Measurements from ENCODE around the gene COLQ. TPM values are rescaled to one million over a fixed set of nuclear protein-coding genes. Genes with fewer than 3 reads are reported as not detected.

COLQ gene
- total and polyA plus RNA-seq, 8 donors: 1.9 to 12.6 (median 10.1) TPM

DNA sequence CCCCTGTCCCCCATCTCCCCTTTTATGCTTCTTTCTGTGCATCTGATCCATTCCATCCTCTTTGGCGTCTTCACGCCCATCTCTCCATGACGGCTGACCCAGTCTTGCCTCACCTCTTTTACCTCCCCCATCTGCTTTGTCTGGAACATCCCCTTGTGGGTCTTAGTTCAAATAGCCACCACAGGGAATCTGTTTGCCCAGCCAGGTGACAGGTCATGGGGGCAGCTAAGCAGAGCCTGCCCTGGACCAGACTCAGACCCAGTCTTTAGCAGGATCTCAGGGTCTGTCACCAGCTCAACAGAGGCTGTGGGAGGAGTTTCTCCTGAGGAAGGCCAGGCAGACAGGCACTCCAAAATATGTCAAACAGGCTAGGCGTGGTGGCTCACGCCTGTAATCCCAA, 28.1 kb downstream of the COLQ start:
- Histone ChIP-seq H3K27ac (no peak overlapping the region), H3K4me1 (no peaks in the 10 kb centered on the region), H3K4me3 (no peak overlapping the region), H3K36me3 (no peaks in the 10 kb centered on the region), H3K27me3 (no peaks in the 10 kb centered on the region), H3K9me3 (no peaks in the 10 kb centered on the region)
- no peak for DNase-seq
- ATAC-seq: no peak
- intact Hi-C loops (cut with DNase I): no loop called here
- TF ChIP-seq, protein P1, sequence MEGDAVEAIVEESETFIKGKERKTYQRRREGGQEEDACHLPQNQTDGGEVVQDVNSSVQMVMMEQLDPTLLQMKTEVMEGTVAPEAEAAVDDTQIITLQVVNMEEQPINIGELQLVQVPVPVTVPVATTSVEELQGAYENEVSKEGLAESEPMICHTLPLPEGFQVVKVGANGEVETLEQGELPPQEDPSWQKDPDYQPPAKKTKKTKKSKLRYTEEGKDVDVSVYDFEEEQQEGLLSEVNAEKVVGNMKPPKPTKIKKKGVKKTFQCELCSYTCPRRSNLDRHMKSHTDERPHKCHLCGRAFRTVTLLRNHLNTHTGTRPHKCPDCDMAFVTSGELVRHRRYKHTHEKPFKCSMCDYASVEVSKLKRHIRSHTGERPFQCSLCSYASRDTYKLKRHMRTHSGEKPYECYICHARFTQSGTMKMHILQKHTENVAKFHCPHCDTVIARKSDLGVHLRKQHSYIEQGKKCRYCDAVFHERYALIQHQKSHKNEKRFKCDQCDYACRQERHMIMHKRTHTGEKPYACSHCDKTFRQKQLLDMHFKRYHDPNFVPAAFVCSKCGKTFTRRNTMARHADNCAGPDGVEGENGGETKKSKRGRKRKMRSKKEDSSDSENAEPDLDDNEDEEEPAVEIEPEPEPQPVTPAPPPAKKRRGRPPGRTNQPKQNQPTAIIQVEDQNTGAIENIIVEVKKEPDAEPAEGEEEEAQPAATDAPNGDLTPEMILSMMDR (IDR thresholded peaks at IDR 0.05): no peak

DNA sequence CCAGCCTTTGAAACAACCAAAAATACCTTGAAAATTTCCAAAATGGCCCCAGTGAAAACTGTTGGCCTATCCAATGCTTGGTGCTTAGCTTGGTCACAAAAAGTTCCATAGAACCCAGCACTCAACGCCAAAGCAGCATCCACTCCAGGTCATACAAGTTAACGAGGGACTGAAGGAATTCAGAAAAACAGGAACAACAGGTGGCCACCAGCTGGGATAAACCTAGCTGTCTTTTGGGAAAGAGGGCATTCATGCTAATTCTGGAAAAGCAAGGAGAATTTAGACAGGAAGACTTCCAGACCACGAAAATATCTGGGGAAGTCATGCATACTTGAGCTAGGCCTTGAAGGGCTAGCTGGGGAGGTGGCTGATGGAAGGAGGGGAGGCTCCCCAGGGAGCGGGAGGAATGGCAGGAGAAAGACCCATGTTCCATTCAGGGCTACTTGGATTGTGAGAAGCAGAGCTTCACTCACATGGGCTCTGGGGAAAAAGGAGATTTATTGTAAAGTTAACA, 28.6 kb downstream of the COLQ start:
- no peaks in the 10 kb centered on the region for H3K9me3 ChIP-seq
- TF ChIP-seq, protein P1 (IDR thresholded peaks at IDR 0.05): no peak
- no peaks in the 10 kb centered on the region for H3K36me3 ChIP-seq
- intact Hi-C loops (cut with DNase I): no loop called here
- no peaks in the 10 kb centered on the region for H3K27me3 ChIP-seq
- no peak overlapping the region for H3K27ac ChIP-seq
- DNase-seq (no peak), ATAC-seq (no peak)
- H3K4me3 ChIP-seq: no peak overlapping the region
- H3K4me1 ChIP-seq: no peaks in the 10 kb centered on the region

DNA sequence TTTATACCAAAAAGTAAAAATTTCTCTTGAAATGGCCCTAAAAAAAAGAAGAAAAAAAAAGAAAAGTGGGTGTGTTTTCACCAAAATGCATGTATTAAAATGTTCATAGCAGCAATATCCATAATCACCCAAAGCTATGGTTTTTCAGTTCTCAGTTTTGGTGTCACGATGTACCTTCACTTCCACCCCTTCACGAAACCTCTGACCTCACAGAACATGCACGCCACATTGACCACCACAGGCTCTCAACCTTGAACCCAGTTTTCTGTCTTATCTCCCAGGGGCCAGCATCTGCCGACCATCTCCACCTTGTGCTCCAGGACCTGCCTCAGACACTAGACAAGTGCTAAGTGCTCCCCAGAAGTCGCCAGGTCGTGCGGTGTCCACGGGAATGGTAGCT, 30.4 kb downstream of the COLQ start:
- ATAC-seq (no peak), DNase-seq (no peak)
- H3K36me3 ChIP-seq: no peaks in the 10 kb centered on the region
- TF ChIP-seq, protein P1 (IDR thresholded peaks at IDR 0.05): no peak
- intact Hi-C loops (cut with DNase I): no loop called here
- no peaks in the 10 kb centered on the region for H3K4me1 ChIP-seq
- H3K4me3 ChIP-seq: no peak overlapping the region
- no peaks in the 10 kb centered on the region for H3K27me3 ChIP-seq
- H3K9me3 ChIP-seq: no peaks in the 10 kb centered on the region
- no peak overlapping the region for H3K27ac ChIP-seq

DNA sequence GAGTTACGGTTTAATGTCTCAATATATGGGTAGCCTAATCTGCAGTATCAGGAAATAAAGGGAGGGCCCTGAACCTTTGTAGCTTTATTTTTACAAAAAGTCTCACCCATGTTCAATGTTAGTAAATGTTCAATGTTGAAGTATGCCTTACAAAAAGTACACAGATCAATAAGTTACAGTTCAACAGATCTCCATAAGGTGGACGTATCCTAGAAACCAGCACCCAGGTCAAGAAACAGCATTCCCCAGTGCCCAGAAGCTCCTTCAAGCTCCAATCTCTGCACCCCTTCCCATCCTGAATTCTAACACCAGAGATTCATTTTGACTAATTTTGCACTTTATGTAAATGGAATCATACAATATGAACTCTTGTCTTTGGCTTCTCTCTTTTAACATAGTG, 31.3 kb downstream of the COLQ start:
- intact Hi-C loops (cut with DNase I): no loop called here

DNA sequence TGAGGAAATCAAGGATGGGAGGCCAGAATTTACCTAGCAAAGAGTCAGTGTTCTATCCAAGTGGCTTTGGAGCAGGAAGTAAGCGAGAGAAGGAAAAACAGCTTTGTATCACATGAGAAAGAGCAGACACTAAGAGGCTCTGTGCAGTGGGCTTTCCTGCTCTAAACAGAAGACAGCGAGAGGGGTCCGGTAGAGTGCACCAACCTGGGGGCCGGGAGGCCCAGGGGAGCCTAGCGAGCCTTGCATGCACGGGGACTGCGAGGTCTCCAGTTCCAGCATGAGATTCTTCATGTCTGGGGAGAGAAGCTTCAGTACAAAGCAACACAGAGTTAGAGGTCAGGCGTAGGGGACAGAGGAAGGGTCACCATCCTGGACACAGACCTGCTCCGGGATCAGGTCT, 33.5 kb downstream of the COLQ start:
- no peak for DNase-seq
- TF ChIP-seq, protein P1 (IDR thresholded peaks at IDR 0.05): no peak
- Histone ChIP-seq H3K9me3 (no peaks in the 10 kb centered on the region), H3K27ac (no peak overlapping the region), H3K36me3 (no peaks in the 10 kb centered on the region), H3K4me3 (no peak overlapping the region), H3K4me1 (no peaks in the 10 kb centered on the region), H3K27me3 (no peaks in the 10 kb centered on the region)
- intact Hi-C loops (cut with DNase I): no loop called here
- ATAC-seq: no peak

More for the DNA sequence above, 31.3 kb downstream of the COLQ start:
- H3K4me3 ChIP-seq: no peak overlapping the region
- no peak for ATAC-seq
- H3K4me1 ChIP-seq: no peaks in the 10 kb centered on the region
- TF ChIP-seq, protein P1 (IDR thresholded peaks at IDR 0.05): no peak
- H3K27me3 ChIP-seq: no peaks in the 10 kb centered on the region
- no peaks in the 10 kb centered on the region for H3K9me3 ChIP-seq
- no peak for DNase-seq
- no peaks in the 10 kb centered on the region for H3K36me3 ChIP-seq
- H3K27ac ChIP-seq: no peak overlapping the region

Measured in left lung (tissue), 10 donors.